GM12878 (cell line): ENCODE data around the gene NTRK3. TPM values are rescaled to one million over a fixed set of nuclear protein-coding genes. Genes with fewer than 3 reads are reported as not detected.

Experiments
- ATAC-seq: fragments of 200-7000 bp; cut with Tn5 transposase; 3 replicates; pipeline ENCODE4 v1.9.1; 2020; ENCODE audit warnings: mild to moderate bottlenecking, moderate library complexity
- BruUV-seq: library from RNA; stranded (reverse); fragments of 400-500 nt; replicated peaks from 2 replicates; lab custom pipeline; 2021; lab: Mats Ljungman, UMichigan
- CTCF ChIA-PET: fragments of 300-600 bp; sonication (Branson Sonifier 250); formaldehyde crosslinking; extraction: SDS; loops from one replicate; lab custom pipeline; 2021; ENCODE audit warnings: inconsistent platforms; lab: Yijun Ruan, JAX
- POLR2A ChIA-PET: fragments of 350-600 bp; formaldehyde crosslinking; extraction: SDS; loops from one replicate; lab custom pipeline; 2021; ENCODE audit warnings: inconsistent platforms; lab: Charles Lee
- RAD21 ChIA-PET: fragments of 300-600 bp; sonication (Branson Sonifier 250); formaldehyde crosslinking; loops from one replicate; lab custom pipeline; 2023; ENCODE audit warnings: antibody characterized with exemption; ENCODE audit not compliant: unreplicated experiment; lab: Charles Lee
- SMC1A ChIA-PET: fragments of 300-600 bp; sonication (Branson Sonifier 250); formaldehyde crosslinking; loops from one replicate; lab custom pipeline; 2023; ENCODE audit not compliant: unreplicated experiment, uncharacterized antibody; lab: Charles Lee
- DNase-seq: peaks from one replicate; pipeline ENCODE4 v3.0.0-alpha.2; 2011; ENCODE audit warnings: low read depth, low spot score
- FAIRE-seq: peaks from 3 replicates; lab custom pipeline; 2011; peaks lifted over from hg19 to GRCh38; lab: Jason Lieb, UNC
- H2AFZ ChIP-seq: 2 replicates; pipeline ENCODE4 v1.6.0; 2011; ENCODE audit warnings: low read depth, low read length, control low read depth; ENCODE audit not compliant: control insufficient read depth
- H3K27ac ChIP-seq: 2 replicates; pipeline ENCODE4 v1.5.1; 2011; ENCODE audit warnings: control low read depth; ENCODE audit not compliant: control insufficient read depth, insufficient read depth
- H3K27me3 ChIP-seq, 2 experiments: replicated peaks in 1 of 2; 2 replicates each; pipeline versions ENCODE4 v1.6.0 to v1.6.1; 2011; ENCODE audit warnings: low read length in 1 of 2; ENCODE audit not compliant: control insufficient read depth in 2 of 2, insufficient read depth in 2 of 2
- H3K36me3 ChIP-seq, 2 experiments: 2 replicates each; pipeline ENCODE4 v1.5.1; 2011; ENCODE audit warnings: low read length in 1 of 2; ENCODE audit not compliant: control insufficient read depth in 2 of 2, insufficient read depth in 2 of 2
- H3K4me1 ChIP-seq: 2 replicates; pipeline ENCODE4 v1.6.1; 2011; ENCODE audit warnings: mild to moderate bottlenecking, low read length, moderate library complexity, mixed read lengths; ENCODE audit not compliant: control insufficient read depth, insufficient read depth
- H3K4me2 ChIP-seq: 2 replicates; pipeline ENCODE4 v1.6.0; 2011; ENCODE audit warnings: control low read depth; ENCODE audit not compliant: control insufficient read depth, insufficient read depth
- H3K4me3 ChIP-seq: fragments of 200-600 bp; sonication (generic); 2 replicates; pipeline ENCODE4 v1.5.1; 2016
- H3K79me2 ChIP-seq: 2 replicates; pipeline ENCODE4 v1.6.0; 2011; ENCODE audit warnings: low read length; ENCODE audit not compliant: control insufficient read depth, insufficient read depth
- H3K9ac ChIP-seq: 2 replicates; pipeline ENCODE4 v1.8.0; 2011; ENCODE audit warnings: low read length, control low read depth, mixed read lengths; ENCODE audit not compliant: control insufficient read depth, insufficient read depth
- H3K9me3 ChIP-seq: replicated peaks from 3 replicates; pipeline ENCODE4 v1.5.1; 2011; ENCODE audit warnings: mild to moderate bottlenecking, low read length; ENCODE audit not compliant: control insufficient read depth, insufficient read depth
- H4K20me1 ChIP-seq: 2 replicates; pipeline ENCODE4 v1.6.0; 2011; ENCODE audit not compliant: control insufficient read depth, insufficient read depth
- BCLAF1 ChIP-seq: fragments of 450-650 bp; IDR thresholded peaks from 2 replicates; pipeline ENCODE4 v1.6.1; 2017; ENCODE audit warnings: antibody characterized with exemption, mild to moderate bottlenecking, moderate library complexity
- CEBPB ChIP-seq, 2 experiments: fragments of 150-350 bp in 1 of 2; IDR thresholded peaks; 2 replicates each; pipeline ENCODE4 v1.6.1; 2012 to 2014; ENCODE audit warnings: low read depth in 2 of 2, low read length in 2 of 2, borderline replicate concordance in 1 of 2, inconsistent platforms in 1 of 2
- CHD1 ChIP-seq: IDR thresholded peaks from 2 replicates; pipeline ENCODE4 v1.6.1; 2012; ENCODE audit warnings: low read depth, low read length, improper control_type of control experiment
- KLF5 ChIP-seq: fragments of 450-650 bp; IDR thresholded peaks from 2 replicates; pipeline ENCODE4 v1.6.1; 2014; ENCODE audit warnings: mild to moderate bottlenecking; ENCODE audit not compliant: partially characterized antibody
- LARP7 ChIP-seq: fragments of 450-650 bp; IDR thresholded peaks from 2 replicates; pipeline ENCODE4 v1.6.1; 2017; ENCODE audit warnings: mild to moderate bottlenecking
- POU2F2 ChIP-seq: IDR thresholded peaks from 3 replicates; pipeline ENCODE4 v1.6.1; 2011; ENCODE audit warnings: low read depth, mild to moderate bottlenecking, low read length, borderline replicate concordance
- RAD21 ChIP-seq: IDR thresholded peaks from 2 replicates; pipeline ENCODE4 v1.6.1; 2011; ENCODE audit warnings: mild to moderate bottlenecking, low read depth, low read length, moderate library complexity; ENCODE audit not compliant: insufficient read depth
- RCOR1 ChIP-seq: conservative IDR thresholded peaks from 2 replicates; pipeline ENCODE4 v1.6.1; 2012; ENCODE audit warnings: low read depth, low read length, improper control_type of control experiment
- SMAD1 ChIP-seq: fragments of 450-650 bp; IDR thresholded peaks from 2 replicates; pipeline ENCODE4 v1.6.1; 2018; ENCODE audit warnings: mild to moderate bottlenecking, low read depth; ENCODE audit not compliant: partially characterized antibody
- SREBF1 ChIP-seq: IDR thresholded peaks from 2 replicates; pipeline ENCODE4 v1.6.1; 2012; ENCODE audit warnings: mild to moderate bottlenecking, low read length
- TCF3 ChIP-seq: IDR thresholded peaks from 2 replicates; pipeline ENCODE4 v1.6.1; 2012; ENCODE audit warnings: low read depth, mild to moderate bottlenecking, low read length, borderline replicate concordance; ENCODE audit not compliant: insufficient read depth
- TCF7 ChIP-seq: IDR thresholded peaks from 2 replicates; pipeline ENCODE4 v1.6.1; 2014; ENCODE audit warnings: antibody characterized with exemption, borderline replicate concordance
- ZNF622 ChIP-seq: fragments of 450-650 bp; IDR thresholded peaks from 2 replicates; pipeline ENCODE4 v1.6.1; 2017; ENCODE audit warnings: mild to moderate bottlenecking, inconsistent platforms
- WGBS: methylation state at CpG from one replicate; pipeline ENCODE4 v1.1.6; 2016; ENCODE audit warnings: low lambda C conversion rate; ENCODE audit not compliant: insufficient replicate concordance, insufficient coverage; ENCODE audit errors: missing lambda C conversion rate; 5-methylcytosine and 5-hydroxymethylcytosine counted together
- in situ Hi-C: fragments of 300-500 bp; cut with MboI; formaldehyde crosslinking; loops from 9 replicates; pipeline ENCODE4 v1.14.3; 2018; ENCODE audit warnings: mixed read lengths
- intact Hi-C: fragments of 100-400 bp; cut with micrococcal nuclease; formaldehyde crosslinking; loops from one replicate; pipeline ENCODE4 v1.14.2; 2022; ENCODE audit not compliant: unreplicated experiment
- polyA plus RNA-seq, 11 experiments: library from polyadenylated mRNA; depleted of rRNA in 4 of 11; unstranded in 6 of 11; stranded (reverse) in 5 of 11; fragments of >200 nt; fragmentation: Nextera tagmentation in 4 of 11; fragmentation: Illumina TruSeq in 1 of 11; extraction: Ambion mirVana in 4 of 11; extraction: Trizol in 1 of 11; gene quantifications; 1 replicate in 1 of 11; 2 replicates in 10 of 11; pipeline versions ENCODE4 v1.2.1 to v1.2.3, GENCODE V29; 2011 to 2016; ENCODE audit warnings: inconsistent platforms in 2 of 11, missing spikeins in 2 of 11, low read depth in 1 of 11
- total RNA-seq, 4 experiments: library from RNA; depleted of rRNA in 3 of 4; stranded (reverse); fragments of >200 nt in 3 of 4; fragmentation: Illumina TruSeq in 1 of 4; extraction: Trizol in 1 of 4; gene quantifications; 2 replicates each; pipeline versions ENCODE4 v1.2.1 to v1.2.3, GENCODE V29; 2013 to 2021

Gene NTRK3
- total and polyA plus RNA-seq, 10 of the 15 experiments (the other 5 are each of a cell fraction or from before 2014, with no cell fraction given): not detected

GRCh38 chr15:88282614-88283013 lies 26.1 kb upstream of the NTRK3 start:
- ATAC-seq (no peak), DNase-seq (no peak), FAIRE-seq (no peak)
- no peaks in the 10 kb centered on the region for H3K4me1 ChIP-seq
- no peak overlapping the region for H3K9ac ChIP-seq
- H3K27me3 ChIP-seq: no peaks in the 10 kb centered on the region; a peak in 1 of 4 replicates
- ChIA-PET SMC1A (no interaction called here), POLR2A (no interaction called here), CTCF (no interaction called here), RAD21 (no interaction called here)
- 30% methylated on average over 4 of the region's 5 CpGs for WGBS
- no peaks in the 10 kb centered on the region for H4K20me1 ChIP-seq
- BruUV-seq: no TSS peak
- in situ Hi-C loops: no loop called here
- H3K79me2 ChIP-seq: no peaks in the 10 kb centered on the region
- no peak overlapping the region for H3K4me2 ChIP-seq
- H3K27ac ChIP-seq: no peak overlapping the region
- H3K4me3 ChIP-seq: no peak overlapping the region
- H2AFZ ChIP-seq: no peak overlapping the region
- no peaks in the 10 kb centered on the region for H3K9me3 ChIP-seq
- TF ChIP-seq RAD21 (no peak), TCF3 (no peak), BCLAF1 (no peak)
- intact Hi-C loops: no loop called here
- no peaks in the 10 kb centered on the region for H3K36me3 ChIP-seq

- ChIA-PET POLR2A (no interaction called here), SMC1A (no interaction called here), CTCF (interaction anchor here (5.9 kb wide), 1 partner anchor 30 kb away, joined by 42 read pairs; no protein-coding TSS in a partner anchor), RAD21 (no interaction called here)
- no TSS peak for BruUV-seq
- WGBS: 33% methylated on average over 15 of the region's 16 CpGs
- Histone ChIP-seq H3K27me3 (no peaks in the 10 kb centered on the region; a peak in 2 of 4 replicates), H3K36me3 (no peaks in the 10 kb centered on the region), H3K4me2 (no peak overlapping the region), H3K4me3 (no peak overlapping the region), H3K79me2 (no peaks in the 10 kb centered on the region), H2AFZ (no peak overlapping the region), H3K4me1 (no peaks in the 10 kb centered on the region), H3K9me3 (no peaks in the 10 kb centered on the region), H3K27ac (no peak overlapping the region), H3K9ac (no peak overlapping the region), H4K20me1 (no peaks in the 10 kb centered on the region)
- ATAC-seq (no peak), DNase-seq (no peak), FAIRE-seq (no peak)
- in situ Hi-C loops (no loop called here), intact Hi-C loops (no loop called here)
- no peak for TF ChIP-seq KLF5
- TF ChIP-seq SREBF1: no peak
- TF ChIP-seq TCF3: no peak
- TF ChIP-seq TCF7: no peak
- no peak for TF ChIP-seq ZNF622
- TF ChIP-seq POU2F2: no peak
- TF ChIP-seq CEBPB (IDR thresholded peaks at IDR 0.05; ENCODE audit: borderline replicate concordance in 1 of 2, low read depth in 2 of 2, low read length in 2 of 2): no peak
- no peak for TF ChIP-seq LARP7
- TF ChIP-seq SMAD1: no peak
- TF ChIP-seq CHD1: no peak
- no peak for TF ChIP-seq RCOR1
These were observed 20.4 kb upstream of the NTRK3 start for GRCh38 chr15:88276821-88277410.
